Measurements from ENCODE around the gene SYNE2.

- TF ChIP-seq CTCF (IDR thresholded peaks at IDR 0.05): no peak
- no peak for TF ChIP-seq POLR2AphosphoS5 (IDR thresholded peaks at IDR 0.05; ENCODE audit: low read depth, low read length)
- TF ChIP-seq, protein P1, sequence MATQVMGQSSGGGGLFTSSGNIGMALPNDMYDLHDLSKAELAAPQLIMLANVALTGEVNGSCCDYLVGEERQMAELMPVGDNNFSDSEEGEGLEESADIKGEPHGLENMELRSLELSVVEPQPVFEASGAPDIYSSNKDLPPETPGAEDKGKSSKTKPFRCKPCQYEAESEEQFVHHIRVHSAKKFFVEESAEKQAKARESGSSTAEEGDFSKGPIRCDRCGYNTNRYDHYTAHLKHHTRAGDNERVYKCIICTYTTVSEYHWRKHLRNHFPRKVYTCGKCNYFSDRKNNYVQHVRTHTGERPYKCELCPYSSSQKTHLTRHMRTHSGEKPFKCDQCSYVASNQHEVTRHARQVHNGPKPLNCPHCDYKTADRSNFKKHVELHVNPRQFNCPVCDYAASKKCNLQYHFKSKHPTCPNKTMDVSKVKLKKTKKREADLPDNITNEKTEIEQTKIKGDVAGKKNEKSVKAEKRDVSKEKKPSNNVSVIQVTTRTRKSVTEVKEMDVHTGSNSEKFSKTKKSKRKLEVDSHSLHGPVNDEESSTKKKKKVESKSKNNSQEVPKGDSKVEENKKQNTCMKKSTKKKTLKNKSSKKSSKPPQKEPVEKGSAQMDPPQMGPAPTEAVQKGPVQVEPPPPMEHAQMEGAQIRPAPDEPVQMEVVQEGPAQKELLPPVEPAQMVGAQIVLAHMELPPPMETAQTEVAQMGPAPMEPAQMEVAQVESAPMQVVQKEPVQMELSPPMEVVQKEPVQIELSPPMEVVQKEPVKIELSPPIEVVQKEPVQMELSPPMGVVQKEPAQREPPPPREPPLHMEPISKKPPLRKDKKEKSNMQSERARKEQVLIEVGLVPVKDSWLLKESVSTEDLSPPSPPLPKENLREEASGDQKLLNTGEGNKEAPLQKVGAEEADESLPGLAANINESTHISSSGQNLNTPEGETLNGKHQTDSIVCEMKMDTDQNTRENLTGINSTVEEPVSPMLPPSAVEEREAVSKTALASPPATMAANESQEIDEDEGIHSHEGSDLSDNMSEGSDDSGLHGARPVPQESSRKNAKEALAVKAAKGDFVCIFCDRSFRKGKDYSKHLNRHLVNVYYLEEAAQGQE (IDR thresholded peaks at IDR 0.05; ENCODE audit: insufficient read depth in 1 of 2, low read depth in 2 of 2, low read length in 1 of 2): no peak
- TF ChIP-seq SIN3A (IDR thresholded peaks at IDR 0.05; ENCODE audit: borderline replicate concordance, insufficient read depth, low read depth, low read length): no peak
- TF ChIP-seq TCF7L2 (IDR thresholded peaks at IDR 0.05; ENCODE audit: low read depth, low read length): no peak
Observed at GRCh38 chr14:64245491-64245890, 392.7 kb downstream of the SYNE2 start.

All from Panc1 (cell line).